ENCODE results near the gene CDK6.
A peak's percentile ranks its signal among the peaks of the same experiment; 100 is the strongest.
"Not testable (repeated sequence)": the region's sequence is repeated elsewhere in the genome, so short reads cannot be mapped to it uniquely, and the experiment has no call there.

Gene CDK6

DNA sequence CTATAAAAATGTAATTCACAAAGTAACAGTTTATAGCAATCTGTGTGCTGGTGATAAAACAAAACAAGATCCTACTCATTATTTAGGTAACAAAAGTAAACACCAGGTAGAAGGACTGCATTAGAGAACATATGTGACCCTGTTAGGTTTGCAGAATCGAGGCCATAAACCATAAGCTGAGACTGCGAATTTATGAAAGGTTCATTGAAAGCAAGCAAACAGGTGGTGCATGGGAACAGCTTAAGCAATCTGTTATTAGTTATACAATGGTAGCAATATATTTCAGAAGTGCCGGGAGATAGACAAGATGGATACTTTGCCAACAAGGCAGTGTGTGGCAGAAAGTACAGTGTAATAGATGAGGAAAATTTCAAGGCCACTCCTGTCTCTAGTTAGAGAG lies 222.7 kb downstream of the CDK6 start:
- peak in 2 of 3 experiments; percentile 25 to 51 for DNase-seq

DNA sequence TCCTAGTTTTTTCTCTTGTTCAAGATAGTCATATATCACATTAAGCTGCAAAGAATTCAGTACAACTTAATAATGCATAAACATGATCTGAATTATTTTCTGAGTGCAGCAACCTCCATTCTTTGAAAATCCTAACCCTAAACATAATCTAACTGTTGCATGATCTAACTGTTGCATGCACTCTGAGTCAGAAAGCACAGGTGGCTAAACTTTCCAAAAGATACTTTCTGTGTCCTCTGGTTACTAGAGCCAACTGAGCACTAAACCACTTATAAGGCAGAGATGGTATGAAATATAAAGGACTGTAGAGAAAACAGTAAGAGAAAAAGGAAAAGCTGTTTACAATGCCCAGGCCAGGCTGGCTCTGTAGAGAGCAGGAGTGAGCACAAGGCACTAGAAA lies 223.2 kb downstream of the CDK6 start:
- DNase-seq: no peak

DNA sequence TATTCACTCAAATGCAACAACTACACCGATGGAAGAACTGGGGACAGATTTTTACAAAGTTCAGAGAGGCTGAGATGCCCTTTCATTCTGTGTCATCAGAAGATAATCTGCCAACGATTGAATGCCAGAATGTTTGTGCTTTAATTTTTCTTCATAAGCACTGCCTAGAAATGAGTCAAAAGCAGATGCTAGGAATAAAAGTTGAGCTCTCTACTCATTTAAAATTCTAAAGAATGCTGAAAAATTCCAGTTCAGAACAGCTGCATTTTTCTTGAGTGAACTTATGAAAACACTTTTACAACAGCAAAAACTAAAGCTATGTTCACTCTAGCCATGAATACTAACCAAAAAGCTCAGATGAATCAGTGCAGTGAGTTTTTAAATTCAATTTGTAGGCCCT lies 223.9 kb downstream of the CDK6 start:
- no peak for DNase-seq

DNA sequence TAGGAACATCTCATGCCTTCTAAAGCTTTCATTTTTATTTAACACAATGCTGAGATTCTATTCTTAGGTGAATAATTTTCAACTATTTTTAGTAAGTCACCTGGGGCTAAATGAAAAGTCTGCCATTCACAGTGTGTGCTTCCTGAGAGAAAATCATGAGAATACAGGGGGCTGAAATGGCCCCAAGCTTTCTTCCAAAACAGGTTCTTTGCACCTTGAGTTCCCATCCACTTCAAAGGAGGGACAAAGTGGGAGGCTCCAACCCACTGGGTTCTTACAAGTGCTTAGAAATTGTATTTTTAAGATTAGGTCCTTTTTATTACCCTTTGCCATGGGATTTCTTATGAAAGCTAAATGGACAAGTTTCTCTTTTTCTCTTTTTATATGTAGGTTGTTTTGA lies 224.6 kb downstream of the CDK6 start:
- DNase-seq: no peak

DNA sequence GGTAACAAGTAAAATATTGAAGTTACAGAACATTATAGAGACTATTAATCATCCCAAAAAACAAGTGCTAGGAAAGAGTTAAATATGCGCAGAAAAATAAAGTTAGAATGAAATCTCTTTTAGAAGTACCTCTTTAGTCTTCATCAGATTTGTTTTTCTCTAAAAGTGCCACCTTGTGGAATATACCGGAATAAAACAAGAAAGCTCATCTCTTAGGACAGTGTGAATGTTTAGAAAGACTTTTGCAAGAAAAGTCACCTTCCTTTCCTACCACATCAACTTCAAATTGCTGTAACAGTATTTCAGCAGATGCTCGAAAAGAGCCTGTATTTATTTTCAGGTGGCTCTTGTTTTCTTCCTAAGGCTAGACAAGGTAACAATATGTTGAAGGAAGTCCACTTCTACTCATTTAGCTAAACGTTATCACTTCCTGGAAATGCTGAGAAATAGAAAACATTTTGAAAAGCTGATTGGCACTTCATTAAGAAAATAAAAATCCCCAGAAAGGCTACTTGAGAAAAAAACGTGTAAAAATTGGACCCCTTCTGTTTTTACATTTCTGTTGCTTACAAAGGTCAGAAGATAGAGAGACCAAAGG lies 226.4 kb downstream of the CDK6 start:
- peak in 2 of 3 experiments; percentile 9 to 64 for DNase-seq

DNA sequence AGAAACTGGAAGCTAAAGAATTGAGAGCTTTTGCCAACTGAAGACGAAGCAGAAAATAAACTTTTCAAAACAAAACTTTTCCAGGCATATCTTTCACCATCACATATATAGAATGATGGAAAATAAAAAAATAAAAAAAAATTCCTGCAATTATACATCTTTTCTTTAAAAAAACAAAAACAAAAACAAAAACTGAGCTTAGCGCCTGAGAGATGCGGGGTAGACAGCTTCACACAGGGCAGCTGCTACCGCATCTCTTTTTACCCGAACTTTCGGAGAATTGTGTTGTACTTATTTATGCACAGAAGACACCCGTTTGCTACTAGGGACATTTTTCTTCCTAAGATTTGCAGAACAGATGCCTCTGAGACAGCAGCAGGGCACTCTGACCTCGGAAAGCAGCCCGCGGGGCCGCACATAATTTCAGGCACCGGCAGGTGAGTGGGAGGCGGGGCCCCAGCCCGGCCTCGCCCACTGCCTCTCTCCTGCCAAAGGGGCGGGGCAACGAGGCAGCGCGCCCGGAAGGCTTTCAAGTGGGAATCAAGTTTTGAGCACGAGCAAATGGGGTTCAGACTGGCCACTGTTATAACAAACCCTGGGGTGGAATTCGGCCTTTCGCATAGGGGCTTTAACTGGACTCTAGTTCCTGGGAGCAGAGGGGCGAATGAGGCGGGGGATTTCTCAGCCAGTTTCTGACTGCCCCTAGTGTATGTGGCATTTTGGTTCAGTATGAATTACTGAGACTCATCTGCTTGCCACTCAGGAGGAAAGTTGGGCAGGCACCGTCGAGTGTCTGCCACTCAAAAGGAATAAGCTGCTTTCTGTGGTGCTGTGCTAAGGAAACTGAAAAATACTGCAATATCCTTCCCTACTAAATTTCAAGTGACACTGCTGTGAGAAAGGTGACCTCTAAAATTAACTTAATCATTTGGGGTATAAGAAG lies 227.7 kb downstream of the CDK6 start:
- DNase-seq: peak; percentile 75 to 89 (median 83)

DNA sequence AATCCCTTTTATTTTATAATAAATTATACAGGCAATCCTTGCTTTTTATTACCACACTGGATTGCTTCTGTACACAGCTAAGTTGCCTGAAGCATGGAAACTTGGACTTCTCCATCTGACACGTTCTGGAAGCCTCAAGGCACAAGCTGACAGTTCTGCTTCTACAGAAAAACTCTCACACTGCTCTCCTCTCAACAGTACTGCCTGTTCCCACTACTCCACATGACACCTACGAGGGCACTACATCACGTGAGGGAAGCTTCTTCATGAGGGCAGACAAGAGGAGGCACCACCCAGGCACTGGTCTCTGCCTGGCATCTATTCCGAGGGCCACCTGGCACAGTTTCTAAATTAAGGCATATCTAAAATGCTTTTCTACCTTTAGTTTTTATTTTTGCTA lies 229.4 kb downstream of the CDK6 start:
- no peak for DNase-seq

DNA sequence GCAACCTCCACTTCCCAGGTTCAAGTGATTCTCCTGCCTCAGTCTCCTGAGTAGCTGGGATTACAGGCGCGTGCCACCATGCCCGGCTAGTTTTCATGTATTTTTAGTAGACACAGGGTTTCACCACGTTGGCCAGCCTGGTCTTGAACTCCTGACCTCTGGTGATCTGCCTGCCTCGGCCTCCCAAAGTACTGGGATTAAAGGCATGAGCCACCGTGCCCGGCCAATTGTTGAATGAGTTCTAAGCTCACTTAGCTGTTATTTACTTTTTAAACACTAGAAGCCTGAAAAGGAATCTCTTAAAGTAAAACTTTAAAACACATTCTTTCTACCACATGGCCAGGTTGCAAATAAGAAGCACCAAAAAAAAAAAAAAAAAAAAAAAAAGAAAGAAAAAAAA lies 231.9 kb downstream of the CDK6 start:
- not testable (repeated sequence) for DNase-seq

DNA sequence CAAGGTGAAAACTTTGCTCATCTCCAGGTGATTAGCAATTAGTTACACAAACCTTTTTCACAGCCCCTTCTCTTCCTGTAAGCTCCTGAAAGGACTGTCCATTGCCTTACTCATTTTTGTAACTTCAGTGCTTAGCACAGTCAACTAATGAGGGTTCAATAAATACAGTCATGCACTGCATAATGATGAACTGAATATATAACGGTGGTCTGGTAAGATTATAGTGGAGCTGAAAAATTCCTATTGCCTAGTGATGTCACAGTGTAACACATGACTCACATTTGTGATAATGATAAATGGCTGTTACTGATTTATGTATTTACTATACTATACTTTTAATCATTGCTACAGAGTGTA lies 233.3 kb downstream of the CDK6 start:
- DNase-seq: no peak

DNA sequence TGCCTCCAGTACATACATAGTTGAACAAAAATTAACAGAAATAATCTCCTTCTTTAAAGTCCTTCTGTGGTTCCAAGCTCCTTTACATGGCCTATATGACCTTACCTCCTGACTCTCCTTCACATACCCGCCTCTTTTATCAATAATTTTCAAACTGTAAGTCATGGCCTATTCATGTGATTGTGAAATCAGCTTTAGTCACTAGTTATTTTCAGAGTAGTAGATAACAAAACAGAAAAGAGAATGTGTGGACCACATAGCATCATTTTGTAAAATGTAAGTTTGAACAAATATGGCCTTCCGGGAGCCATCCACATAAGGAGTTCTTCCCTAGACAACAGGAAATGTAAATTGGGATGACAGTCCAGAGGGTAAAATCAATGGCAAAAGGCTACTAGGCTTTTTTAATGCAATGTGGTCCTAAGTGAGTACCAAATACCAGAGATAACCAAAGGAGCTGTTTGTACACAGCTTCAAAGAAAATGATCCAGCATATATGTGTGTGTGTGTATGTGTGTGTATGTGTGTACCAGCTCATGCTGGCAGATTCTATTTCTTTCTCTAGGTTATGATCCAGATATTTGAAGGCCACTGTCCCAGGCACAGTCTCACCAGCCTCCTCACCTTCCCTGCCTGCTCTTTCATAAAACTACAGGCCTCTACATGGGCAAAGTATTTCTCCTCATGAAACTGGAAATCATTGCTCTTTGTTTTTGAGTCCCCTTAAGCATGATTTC lies 233.9 kb downstream of the CDK6 start:
- no peak for DNase-seq

DNA sequence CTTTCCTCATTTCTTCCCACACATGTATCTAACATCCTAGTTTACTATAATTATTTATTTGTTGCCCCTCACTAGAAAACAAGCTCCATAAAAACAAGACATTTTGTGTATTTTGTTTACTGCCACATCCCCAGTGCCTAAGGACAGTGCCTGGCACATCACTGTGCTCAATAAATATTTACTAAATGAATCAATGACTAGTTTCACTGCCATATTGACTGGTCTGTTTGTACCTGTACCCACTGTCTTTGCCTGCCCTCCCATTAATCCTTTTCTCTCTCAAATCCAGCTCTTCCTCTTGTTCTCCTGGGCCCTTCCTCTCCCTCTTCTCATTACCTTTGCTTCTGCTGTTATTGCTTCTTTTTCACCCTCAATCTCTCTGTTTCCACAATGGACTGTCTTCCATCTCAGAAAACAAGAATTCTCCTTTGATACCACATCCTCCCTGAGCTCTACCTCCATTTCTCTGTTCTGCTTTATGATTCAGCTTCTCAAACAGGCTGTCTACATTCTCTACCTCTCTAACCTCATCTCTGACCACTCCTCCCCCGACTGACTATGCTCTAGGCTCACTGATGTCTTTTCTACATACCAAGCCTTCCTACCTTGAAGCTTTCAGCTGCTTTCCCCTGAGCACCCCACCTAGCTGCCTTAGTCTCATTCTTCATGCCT lies 237.9 kb downstream of the CDK6 start:
- no peak for DNase-seq

DNA sequence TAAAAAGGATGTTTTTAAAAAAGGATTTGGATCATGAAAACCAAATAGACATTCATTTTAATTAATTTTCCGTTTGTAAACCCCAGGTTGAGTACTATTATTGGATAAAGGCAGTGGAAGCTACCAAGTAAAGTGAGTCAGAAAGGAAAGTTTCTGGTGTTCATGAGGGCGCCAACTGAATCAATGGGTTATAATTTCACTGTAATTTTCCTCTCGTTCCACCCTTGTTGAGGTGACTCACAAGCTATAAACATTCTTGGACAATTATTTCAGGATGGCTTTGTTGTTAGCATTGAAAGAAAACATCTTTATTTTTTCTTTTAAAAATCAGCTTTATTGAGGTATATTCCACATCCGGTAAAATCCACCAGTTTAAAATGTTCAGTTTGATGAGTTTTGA lies 241.1 kb downstream of the CDK6 start:
- DNase-seq: no peak

DNA sequence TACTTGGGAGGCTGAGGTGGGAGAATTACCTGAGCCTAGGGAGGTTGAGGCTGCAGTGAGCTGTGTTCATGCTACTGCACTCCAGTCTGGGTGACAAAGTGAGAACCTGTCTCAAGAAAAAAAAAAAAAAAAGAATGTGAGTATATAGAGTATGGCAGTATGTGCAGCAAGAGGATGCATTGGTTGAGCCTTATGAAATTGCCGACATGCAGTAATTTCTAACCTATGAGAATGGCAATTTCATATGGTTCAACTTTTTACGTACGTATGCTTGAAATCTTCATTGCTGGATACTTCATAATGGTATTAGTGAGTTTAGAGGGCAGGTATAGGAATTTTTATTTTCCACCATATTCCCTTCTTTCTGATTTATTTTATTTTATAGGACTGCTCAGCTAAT lies 241.6 kb downstream of the CDK6 start:
- DNase-seq: no peak

DNA sequence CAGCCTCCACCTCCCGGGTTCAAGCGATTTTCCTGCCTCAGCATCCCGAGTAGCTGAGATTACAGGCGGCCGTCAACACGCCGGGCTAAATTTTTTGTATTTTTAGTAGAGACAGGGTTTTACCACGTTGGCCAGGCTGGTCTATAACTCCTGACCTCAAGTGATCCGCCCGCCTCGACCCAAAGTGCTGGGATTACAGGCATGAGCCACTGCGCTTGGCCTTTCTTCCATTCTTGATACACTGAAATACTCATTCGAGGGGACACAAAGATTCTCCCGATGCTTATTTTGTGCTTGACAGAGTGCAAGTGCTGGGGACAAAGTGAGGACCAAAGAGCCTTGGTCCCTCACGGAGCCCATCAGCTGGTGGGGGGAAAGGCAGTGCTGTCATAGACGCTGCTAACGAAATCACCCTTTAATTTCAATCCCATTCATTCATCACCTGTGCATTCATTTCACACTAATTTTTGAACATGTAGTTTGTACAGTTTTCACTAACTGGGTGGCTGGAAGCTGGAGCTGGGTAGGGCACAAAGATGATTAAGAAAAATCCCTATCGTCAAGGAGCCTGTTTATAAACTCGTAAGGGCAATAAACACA lies 245.6 kb downstream of the CDK6 start:
- DNase-seq: peak in 2 of 3 experiments; percentile 11 to 64

DNA sequence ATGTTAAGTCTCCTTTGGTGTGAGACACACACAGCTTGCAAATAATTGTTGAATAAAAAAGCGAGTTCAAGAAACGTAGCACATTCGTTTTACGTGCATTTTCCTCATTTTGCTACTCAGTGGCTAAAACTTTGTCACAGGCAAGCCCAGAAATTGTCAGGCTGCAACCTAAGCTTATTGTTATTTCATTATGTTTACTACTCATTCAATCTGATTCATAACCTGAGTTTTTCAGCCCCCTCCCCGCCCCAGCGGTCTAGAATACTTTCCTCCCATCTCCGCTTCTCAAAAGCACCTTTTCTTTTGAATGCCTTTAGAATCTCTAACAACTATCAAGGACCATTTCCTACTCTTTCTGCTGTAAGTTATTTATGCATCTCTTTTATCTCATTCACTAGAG lies 247.3 kb downstream of the CDK6 start:
- no peak for DNase-seq

DNA sequence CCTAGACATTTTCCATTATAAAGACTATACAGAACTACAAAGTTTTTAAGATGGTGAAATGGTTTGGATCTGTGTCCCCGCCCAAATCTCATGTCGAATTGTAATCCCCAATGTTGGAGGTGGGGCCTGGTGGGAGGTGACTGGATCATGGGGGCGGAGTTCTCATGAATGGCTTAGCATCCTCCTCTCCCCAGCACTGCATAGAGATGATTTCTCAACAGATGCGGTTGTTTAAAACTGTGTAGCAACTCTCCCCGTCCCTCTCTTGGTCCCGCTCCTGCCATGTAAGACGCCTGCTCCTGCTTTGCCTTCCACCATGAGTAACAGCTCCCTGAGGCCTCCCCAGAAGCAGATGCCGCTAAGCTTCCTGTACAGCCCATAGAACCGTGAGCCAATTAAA lies 247.8 kb downstream of the CDK6 start:
- no peak for DNase-seq

DNA sequence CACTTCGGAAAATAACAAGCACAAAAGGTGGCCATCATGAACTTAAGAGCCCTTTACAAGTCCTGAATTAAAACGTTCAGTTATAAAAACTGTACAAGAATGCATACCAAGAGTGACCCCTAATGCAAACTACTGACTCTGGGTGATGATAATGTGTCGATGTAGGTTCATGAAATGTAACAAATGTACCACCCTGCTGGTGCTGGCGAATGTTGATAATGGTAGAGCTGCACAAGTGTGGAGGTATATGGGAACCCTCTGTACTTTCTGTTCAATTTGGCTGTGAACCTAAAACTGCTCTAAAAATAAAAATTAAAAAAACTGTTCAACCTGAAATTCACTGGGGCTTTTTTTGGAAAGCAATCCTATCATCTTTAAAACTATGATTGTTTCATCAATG lies 249.5 kb downstream of the CDK6 start:
- DNase-seq: no peak

DNA sequence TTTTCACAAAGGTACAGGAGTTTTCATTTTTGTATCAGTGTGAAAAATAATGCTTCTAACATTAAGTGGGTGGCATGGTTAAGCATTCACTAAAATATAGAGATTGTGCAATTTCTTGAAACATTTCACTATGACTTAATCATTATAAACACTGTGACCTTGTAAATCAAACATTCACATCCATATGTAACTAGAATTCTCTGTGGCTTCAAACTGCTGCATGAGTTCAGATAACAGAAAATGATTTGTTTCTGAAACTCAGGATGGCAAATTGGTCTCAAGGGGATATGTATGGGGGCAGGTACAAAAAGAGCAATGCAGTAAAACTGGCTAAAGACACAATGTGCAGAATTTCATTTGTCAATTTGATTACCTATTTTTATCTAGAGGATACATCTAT lies 250.0 kb downstream of the CDK6 start:
- no peak for DNase-seq

DNA sequence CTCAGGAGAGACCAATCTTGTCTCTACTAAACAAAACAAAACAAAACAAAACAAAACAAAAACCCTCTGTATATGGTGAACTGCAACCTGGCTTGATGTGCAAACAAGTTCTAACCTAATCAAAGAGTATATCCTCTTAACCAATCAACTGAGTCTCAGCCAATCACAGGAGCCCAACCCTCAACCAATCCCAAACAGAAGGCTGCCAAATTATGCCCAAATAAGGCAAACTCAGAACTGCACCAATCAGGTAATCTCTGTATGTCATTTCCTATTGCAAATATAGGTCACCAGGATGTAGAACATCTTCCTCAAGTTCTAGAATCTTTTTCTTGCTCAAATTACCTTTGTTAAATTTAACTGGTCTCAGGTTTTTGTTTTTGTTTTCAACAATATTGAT lies 251.4 kb downstream of the CDK6 start:
- DNase-seq: no peak

DNA sequence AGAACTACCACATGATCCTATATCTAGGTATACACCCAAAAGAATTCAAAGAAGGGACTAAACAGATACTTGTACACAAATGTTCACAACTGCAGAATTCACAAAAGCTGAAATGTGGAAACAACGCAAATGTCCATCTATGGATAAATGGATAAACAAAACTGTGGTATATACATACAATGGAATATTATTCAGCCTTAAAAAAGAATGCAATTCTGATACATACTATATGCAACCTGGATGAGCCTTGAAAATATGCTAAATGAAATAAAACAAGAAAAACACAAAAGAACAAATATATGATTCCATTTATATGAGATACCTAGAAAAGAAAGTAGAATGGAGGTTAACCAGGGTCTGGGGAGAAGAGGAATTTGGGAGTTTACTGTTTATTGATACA lies 253.4 kb downstream of the CDK6 start:
- DNase-seq: no peak

DNA sequence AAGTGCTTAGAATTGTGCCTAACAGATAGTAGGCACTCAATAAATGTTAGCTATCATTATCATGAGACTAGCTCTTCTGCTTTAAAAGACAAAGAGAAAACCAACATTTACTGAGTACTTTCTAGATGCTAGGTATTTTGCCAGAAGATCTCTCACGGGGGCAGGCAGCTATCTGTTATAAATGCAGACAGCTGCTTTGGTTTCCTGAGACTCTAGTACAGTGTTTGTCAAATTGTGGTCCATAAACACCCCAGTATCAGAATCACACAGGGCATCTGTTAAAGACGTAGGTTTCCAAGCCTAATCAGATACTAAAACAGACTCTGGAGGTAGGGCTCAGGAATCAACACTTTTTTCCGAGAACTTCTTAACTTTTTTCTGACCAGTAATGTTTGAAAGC lies 260.1 kb downstream of the CDK6 start:
- DNase-seq: no peak

DNA sequence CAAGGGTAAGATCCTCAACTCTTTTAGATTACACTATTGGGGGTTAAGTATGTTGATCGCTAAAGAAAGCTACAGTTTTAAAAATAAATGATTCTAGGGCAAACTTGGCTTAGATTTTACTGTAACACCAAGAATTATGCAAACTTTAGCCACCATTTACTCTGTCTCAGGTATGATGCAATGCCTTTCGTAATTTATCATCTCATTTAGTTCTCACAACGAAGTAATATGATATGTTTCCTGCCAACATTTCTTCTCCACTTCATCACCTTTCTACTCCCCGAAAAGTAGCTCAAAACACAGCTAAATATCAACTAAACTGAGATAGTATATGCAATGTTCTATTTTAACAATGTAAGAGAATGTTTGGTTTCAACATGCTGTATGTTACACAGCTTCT lies 267.2 kb downstream of the CDK6 start:
- no peak for DNase-seq

DNA sequence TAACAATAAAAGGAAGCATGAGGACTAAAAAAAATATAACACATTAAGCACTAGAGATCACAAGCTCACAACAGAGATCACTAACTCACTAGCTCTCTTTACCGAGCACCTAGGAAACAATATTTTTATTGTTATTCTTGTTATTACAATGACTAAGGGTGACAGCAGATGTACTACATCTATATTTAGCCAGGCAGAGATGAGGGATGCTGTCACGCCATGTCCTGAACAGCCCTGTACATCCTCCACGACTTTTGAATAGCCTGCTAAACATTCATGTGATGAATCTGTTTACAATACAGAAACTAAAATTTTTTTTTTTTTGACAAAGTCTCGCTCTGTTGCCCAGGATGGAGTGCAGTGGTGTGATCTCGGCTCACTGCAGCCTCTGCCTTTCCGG lies 268.9 kb downstream of the CDK6 start:
- DNase-seq: no peak
